ENCODE measurements around the gene FBXL4. TPM values are rescaled to one million over a fixed set of nuclear protein-coding genes. Genes with fewer than 3 reads are reported as not detected.
A peak's percentile ranks its signal among the peaks of the same experiment; 100 is the strongest.

FBXL4 gene
- polyA plus RNA-seq, 1 donor from 2014 or later = 9.7 TPM

DNA sequence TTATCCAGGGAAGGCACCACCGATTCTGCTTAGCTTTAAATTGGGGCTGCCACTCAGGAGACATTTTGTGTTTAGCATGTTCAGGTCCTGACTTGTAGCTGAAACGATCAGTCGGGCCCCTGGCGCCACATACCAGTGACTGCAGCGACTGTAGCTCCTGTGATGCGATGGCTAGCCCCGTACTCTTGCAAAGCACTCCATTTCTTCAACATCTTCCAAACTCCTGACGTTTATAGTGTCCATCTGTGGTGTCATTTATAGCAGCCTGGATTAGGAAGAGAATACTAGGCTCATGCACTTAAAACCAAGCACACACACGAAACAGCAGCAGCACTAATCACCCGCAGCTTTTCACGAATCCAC lies 100.3 kb downstream of the FBXL4 start:
- no peak for TF ChIP-seq TAF1 (IDR thresholded peaks at IDR 0.05; ENCODE audit: low read depth)
- Histone ChIP-seq H3K9ac (ENCODE audit: low read length) (no peak overlapping the region), H3F3A (ENCODE audit: insufficient read depth, low read length, poor library complexity, severe bottlenecking) (no peaks in the 10 kb centered on the region), H3K4me2 (ENCODE audit: low read length) (no peak overlapping the region), H3K9me3 (ENCODE audit: low read length) (no peaks in the 10 kb centered on the region), H2AFZ (ENCODE audit: low read depth, low read length) (no peak overlapping the region), H3K36me3 (ENCODE audit: insufficient read depth, low read length) (no peaks in the 10 kb centered on the region), H3K9me2 (ENCODE audit: insufficient read depth, low read length) (no peaks in the 10 kb centered on the region), H3K4me3 (ENCODE audit: low read length) (no peak overlapping the region), H3K27me3 (ENCODE audit: insufficient read depth, low read depth, low read length) (no peaks in the 10 kb centered on the region), H3K79me2 (replicated peaks; ENCODE audit: insufficient read depth, low read length) (peaks cover 32% of the 10 kb centered on the region), H4K20me1 (ENCODE audit: insufficient read depth) (no peaks in the 10 kb centered on the region), H3K27ac (ENCODE audit: low read length) (no peak overlapping the region)

DNA sequence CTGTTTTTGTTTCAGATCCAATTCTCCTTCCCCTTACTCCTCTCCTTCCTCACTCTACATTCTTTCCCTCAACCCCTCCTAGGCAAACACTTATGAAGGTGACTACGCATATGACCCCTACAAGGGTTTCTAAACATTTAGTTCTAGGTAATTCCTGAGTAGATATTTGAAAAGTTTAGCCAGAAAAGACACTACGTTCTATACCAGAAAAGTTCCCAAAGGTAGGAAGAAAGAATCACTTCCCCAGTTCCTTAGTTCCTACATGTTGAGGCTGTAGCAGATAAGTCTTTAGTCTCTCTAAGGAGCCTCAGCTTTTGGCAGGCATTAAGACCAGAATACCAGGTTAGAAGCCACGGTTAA lies 101.7 kb downstream of the FBXL4 start:
- H3K27ac ChIP-seq (ENCODE audit: low read length) = no peak overlapping the region
- no peaks in the 10 kb centered on the region for H3K27me3 ChIP-seq (ENCODE audit: insufficient read depth, low read depth, low read length)
- peak; percentile 14 for TF ChIP-seq SMC3 (conservative IDR thresholded peaks at IDR 0.05; ENCODE audit: poor library complexity)
- TF ChIP-seq TAF1 (IDR thresholded peaks at IDR 0.05; ENCODE audit: low read depth) = no peak
- TF ChIP-seq, protein P1, sequence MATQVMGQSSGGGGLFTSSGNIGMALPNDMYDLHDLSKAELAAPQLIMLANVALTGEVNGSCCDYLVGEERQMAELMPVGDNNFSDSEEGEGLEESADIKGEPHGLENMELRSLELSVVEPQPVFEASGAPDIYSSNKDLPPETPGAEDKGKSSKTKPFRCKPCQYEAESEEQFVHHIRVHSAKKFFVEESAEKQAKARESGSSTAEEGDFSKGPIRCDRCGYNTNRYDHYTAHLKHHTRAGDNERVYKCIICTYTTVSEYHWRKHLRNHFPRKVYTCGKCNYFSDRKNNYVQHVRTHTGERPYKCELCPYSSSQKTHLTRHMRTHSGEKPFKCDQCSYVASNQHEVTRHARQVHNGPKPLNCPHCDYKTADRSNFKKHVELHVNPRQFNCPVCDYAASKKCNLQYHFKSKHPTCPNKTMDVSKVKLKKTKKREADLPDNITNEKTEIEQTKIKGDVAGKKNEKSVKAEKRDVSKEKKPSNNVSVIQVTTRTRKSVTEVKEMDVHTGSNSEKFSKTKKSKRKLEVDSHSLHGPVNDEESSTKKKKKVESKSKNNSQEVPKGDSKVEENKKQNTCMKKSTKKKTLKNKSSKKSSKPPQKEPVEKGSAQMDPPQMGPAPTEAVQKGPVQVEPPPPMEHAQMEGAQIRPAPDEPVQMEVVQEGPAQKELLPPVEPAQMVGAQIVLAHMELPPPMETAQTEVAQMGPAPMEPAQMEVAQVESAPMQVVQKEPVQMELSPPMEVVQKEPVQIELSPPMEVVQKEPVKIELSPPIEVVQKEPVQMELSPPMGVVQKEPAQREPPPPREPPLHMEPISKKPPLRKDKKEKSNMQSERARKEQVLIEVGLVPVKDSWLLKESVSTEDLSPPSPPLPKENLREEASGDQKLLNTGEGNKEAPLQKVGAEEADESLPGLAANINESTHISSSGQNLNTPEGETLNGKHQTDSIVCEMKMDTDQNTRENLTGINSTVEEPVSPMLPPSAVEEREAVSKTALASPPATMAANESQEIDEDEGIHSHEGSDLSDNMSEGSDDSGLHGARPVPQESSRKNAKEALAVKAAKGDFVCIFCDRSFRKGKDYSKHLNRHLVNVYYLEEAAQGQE (IDR thresholded peaks at IDR 0.05; ENCODE audit: borderline replicate concordance) = no peak
- no peak for TF ChIP-seq EZH2 (IDR thresholded peaks at IDR 0.05; ENCODE audit: borderline replicate concordance, insufficient read depth, low read length, poor library complexity, severe bottlenecking)
- H3K9ac ChIP-seq (ENCODE audit: low read length) = no peak overlapping the region
- no peak overlapping the region for H3K4me2 ChIP-seq (ENCODE audit: low read length)
- H3K79me2 ChIP-seq (replicated peaks; ENCODE audit: insufficient read depth, low read length) = peaks cover 46% of the 10 kb centered on the region
- H3K36me3 ChIP-seq (ENCODE audit: insufficient read depth, low read length) = no peaks in the 10 kb centered on the region
- H2AFZ ChIP-seq (ENCODE audit: low read depth, low read length) = no peak overlapping the region
- H3K4me3 ChIP-seq (ENCODE audit: low read length) = peak overlapping the region; percentile 91
- H3K9me2 ChIP-seq (ENCODE audit: insufficient read depth, low read length) = no peaks in the 10 kb centered on the region
- H3F3A ChIP-seq (ENCODE audit: insufficient read depth, low read length, poor library complexity, severe bottlenecking) = no peaks in the 10 kb centered on the region
- no peaks in the 10 kb centered on the region for H3K9me3 ChIP-seq (ENCODE audit: low read length)
- H4K20me1 ChIP-seq (ENCODE audit: insufficient read depth) = no peaks in the 10 kb centered on the region

DNA sequence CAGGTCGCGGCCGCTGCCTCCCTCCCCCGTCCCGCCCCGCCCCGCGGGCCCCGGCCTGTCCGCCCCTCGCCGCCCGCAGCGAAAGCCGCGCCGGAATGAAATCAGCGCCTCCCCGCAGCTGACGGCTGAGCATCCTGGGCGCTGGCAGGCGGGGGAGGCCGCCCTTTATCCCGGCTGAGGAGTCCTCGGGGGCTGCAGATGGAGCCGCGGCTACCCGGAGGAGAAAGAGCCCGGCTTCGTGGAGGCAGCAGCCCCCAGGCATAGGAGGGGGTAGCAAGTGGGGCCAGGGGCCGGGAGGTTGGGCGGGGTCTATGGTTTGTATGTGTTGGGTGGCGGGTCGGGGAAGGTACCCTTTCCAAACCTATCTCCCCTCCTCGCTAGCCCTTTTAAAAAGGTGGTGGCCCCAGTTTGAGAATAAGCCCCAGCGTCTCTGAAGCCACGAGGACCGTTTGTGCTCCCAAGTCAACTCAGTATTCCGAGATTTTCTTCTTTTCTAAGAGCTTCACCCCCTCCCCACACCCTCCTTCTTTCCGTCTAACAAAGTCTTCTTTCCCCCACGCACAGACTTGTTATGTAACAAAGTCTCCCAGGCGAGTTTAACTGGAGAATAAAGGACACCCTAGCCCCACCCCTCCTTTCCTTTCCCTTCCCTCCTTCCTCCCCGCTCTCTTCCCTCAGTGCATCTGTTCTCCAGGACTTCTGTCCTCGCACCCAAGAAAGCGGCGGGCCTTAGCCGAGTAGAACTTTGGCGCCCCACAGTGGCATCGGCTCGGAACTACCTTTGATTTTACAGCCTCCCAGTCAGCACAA lies 102.3 kb downstream of the FBXL4 start:
- H3K27me3 ChIP-seq (ENCODE audit: insufficient read depth, low read depth, low read length) = no peaks in the 10 kb centered on the region
- no peak overlapping the region for H2AFZ ChIP-seq (ENCODE audit: low read depth, low read length)
- H4K20me1 ChIP-seq (ENCODE audit: insufficient read depth) = no peaks in the 10 kb centered on the region
- H3K9me2 ChIP-seq (ENCODE audit: insufficient read depth, low read length) = no peaks in the 10 kb centered on the region
- no peaks in the 10 kb centered on the region for H3F3A ChIP-seq (ENCODE audit: insufficient read depth, low read length, poor library complexity, severe bottlenecking)
- peak overlapping the region; percentile 53 for H3K4me2 ChIP-seq (ENCODE audit: low read length)
- H3K36me3 ChIP-seq (ENCODE audit: insufficient read depth, low read length) = no peaks in the 10 kb centered on the region
- H3K79me2 ChIP-seq (replicated peaks; ENCODE audit: insufficient read depth, low read length) = peaks cover 52% of the 10 kb centered on the region
- H3K9me3 ChIP-seq (ENCODE audit: low read length) = no peaks in the 10 kb centered on the region
- H3K9ac ChIP-seq (ENCODE audit: low read length) = peak overlapping the region; percentile 95
- H3K4me3 ChIP-seq (ENCODE audit: low read length) = peak overlapping the region; percentile 91
- TF ChIP-seq SMC3 (conservative IDR thresholded peaks at IDR 0.05; ENCODE audit: poor library complexity) (peak; percentile 97), EP300 (conservative IDR thresholded peaks at IDR 0.05; ENCODE audit: poor library complexity, severe bottlenecking) (no peak), EZH2 (IDR thresholded peaks at IDR 0.05; ENCODE audit: borderline replicate concordance, insufficient read depth, low read length, poor library complexity, severe bottlenecking) (no peak), POLR2AphosphoS5 (IDR thresholded peaks at IDR 0.05) (peak; percentile 60), TAF1 (IDR thresholded peaks at IDR 0.05; ENCODE audit: low read depth) (no peak), RAD21 (conservative IDR thresholded peaks at IDR 0.05) (peak; percentile 99), MXI1 (conservative IDR thresholded peaks at IDR 0.05; ENCODE audit: poor library complexity, severe bottlenecking) (peak; percentile 38)
- TF ChIP-seq, protein P2, sequence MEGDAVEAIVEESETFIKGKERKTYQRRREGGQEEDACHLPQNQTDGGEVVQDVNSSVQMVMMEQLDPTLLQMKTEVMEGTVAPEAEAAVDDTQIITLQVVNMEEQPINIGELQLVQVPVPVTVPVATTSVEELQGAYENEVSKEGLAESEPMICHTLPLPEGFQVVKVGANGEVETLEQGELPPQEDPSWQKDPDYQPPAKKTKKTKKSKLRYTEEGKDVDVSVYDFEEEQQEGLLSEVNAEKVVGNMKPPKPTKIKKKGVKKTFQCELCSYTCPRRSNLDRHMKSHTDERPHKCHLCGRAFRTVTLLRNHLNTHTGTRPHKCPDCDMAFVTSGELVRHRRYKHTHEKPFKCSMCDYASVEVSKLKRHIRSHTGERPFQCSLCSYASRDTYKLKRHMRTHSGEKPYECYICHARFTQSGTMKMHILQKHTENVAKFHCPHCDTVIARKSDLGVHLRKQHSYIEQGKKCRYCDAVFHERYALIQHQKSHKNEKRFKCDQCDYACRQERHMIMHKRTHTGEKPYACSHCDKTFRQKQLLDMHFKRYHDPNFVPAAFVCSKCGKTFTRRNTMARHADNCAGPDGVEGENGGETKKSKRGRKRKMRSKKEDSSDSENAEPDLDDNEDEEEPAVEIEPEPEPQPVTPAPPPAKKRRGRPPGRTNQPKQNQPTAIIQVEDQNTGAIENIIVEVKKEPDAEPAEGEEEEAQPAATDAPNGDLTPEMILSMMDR (IDR thresholded peaks at IDR 0.05; ENCODE audit: poor library complexity, severe bottlenecking) = peak; percentile 97
- TF ChIP-seq, protein P1 (IDR thresholded peaks at IDR 0.05; ENCODE audit: borderline replicate concordance) = peak; percentile 68
- H3K27ac ChIP-seq (ENCODE audit: low read length) = peak overlapping the region; percentile 78
